Right renal cortex interstitium (tissue), 3 donors: ENCODE data around the gene IGFN1. TPM values are rescaled to one million over a fixed set of nuclear protein-coding genes. Genes with fewer than 3 reads are reported as not detected.

ENCODE experiments used
- DNase-seq, 3 donors: peaks; one replicate each; pipeline ENCODE4 v3.0.0-alpha.2; 2013; ENCODE audit warnings: low read depth in 3 of 3, low spot score in 2 of 3
- polyA plus RNA-seq, 3 donors: library from polyadenylated mRNA; unstranded; fragments of 120-200 nt; gene quantifications; one replicate each; pipeline ENCODE4 v1.2.1, GENCODE V29; 2013; ENCODE audit not compliant: insufficient read length in 3 of 3

IGFN1 gene
- polyA plus RNA-seq, result under 1 TPM; 0.13 to 0.42 (median 0.29) TPM

GRCh38 chr1:201190624-201191051 is at the start of gene IGFN1:
Gene IGFN1 (plus strand): TSS chr1:201190824. CDS start chr1:201193294, 2,470 bp downstream.
- DNase-seq, result no peak

GRCh38 chr1:201140941-201141260 is 49.7 kb upstream of the IGFN1 start:
- DNase-seq, result no peak

DNA sequence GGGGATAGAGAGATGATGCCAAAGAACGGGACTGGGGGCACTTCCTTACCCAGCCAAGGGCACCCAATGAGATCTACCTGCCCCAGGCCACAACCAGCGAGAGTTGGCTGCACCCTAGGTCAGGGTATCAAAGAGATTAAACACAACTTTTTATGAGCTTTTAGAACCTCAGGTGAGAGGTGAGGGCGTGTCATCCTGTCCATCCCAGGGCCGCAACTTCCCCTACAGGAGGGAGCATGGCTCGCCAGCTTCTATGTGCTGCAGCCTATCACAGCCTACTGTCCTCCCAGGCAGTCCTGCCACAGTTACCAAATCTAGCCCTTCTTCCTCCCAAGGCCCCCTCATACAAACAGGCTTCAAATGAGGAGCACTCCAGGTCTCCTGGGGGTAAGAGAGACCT is 49.2 kb upstream of the IGFN1 start:
- DNase-seq, result no peak

- no peak for DNase-seq
Measured at GRCh38 chr1:201142011-201142848, 48.4 kb upstream of the IGFN1 start.

DNA sequence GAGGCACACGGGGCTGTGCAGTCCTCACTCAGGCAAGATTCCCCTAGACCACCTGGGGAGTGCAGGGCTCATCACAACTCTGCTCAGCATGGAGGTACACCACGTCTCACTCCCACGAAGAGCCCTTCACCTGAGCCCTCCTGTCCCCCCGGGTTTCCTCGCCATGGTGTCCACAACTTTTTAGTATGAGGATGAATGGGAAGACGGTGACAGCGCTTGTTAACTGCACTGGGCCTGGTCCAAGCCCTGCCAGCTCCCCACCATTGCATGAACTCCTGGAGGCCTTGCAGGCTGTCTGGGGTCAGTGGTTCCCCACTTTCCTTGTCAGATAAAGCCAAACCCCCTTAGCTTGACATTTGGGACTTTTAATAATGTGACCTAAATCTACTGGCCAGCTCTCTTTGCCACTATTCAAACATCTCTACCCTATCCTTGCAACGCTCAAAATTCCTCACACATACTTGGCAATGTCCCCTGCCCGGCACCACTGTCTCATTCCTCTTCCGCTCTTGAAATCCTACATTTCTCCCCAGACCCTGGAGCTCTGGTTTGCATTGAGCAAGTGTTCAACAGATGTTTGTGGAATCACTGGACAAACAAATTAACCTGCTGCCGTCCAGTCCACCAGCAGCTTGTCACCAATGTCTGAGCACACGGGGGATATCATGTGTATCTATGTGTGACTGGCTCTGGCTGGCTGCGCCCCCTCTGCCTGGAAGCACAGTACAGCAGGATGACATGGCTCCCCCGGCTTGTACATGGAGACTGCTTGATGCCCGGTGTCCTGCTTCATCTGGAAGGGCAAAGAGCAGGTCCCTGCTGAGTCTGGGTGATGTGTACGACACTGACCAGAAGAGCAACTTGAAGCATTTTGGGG is 47.5 kb upstream of the IGFN1 start:
- DNase-seq, result no peak

DNA sequence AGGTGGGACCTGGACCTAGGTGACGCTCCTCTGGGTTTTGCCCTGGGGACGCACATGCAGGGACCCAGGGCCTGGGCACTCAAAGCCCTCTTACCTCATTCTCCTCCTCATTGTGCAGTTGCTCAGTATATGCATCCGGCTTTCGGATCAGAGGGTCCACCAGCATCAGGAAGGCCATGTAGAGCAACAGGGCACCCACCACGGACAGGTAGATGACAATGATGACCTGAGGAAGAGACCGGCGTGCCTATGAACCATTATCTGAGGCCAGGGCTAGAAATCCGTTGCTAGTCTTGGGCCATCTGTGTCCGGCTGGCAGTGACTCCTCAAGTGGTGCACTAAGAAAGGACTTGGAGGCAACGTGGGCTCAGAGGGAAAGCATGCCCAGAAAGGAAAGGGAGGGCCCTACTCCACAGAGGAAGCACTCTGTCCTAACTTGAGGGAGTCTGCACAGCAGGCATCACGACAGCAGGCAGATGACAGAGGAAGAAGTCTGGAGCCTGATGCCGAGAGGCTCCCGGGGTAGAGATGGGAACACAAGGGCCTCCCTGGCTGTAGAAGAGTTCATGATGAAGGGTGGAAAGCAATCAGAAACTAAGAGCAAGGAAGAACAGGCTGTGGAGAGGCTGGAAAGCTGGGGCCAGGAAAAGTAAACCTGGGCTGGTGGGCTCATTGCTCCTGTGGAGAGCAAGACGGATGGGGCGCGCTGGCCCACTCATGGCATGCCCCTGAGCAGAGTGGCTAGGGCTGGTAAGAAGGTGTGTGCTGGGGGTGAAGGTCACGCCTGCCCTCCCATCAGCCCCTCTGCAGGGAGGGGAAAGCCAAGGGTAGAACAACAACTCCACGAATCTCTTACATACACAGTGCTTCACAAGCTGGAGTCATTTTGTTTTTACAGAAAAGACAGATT is 46.6 kb upstream of the IGFN1 start:
- DNase-seq, result no peak

GRCh38 chr1:201144701-201145100 is 45.9 kb upstream of the IGFN1 start:
- no peak for DNase-seq

GRCh38 chr1:201145132-201145531 is 45.5 kb upstream of the IGFN1 start:
- no peak for DNase-seq

GRCh38 chr1:201145816-201146215 is 44.8 kb upstream of the IGFN1 start:
- DNase-seq, result no peak

DNA sequence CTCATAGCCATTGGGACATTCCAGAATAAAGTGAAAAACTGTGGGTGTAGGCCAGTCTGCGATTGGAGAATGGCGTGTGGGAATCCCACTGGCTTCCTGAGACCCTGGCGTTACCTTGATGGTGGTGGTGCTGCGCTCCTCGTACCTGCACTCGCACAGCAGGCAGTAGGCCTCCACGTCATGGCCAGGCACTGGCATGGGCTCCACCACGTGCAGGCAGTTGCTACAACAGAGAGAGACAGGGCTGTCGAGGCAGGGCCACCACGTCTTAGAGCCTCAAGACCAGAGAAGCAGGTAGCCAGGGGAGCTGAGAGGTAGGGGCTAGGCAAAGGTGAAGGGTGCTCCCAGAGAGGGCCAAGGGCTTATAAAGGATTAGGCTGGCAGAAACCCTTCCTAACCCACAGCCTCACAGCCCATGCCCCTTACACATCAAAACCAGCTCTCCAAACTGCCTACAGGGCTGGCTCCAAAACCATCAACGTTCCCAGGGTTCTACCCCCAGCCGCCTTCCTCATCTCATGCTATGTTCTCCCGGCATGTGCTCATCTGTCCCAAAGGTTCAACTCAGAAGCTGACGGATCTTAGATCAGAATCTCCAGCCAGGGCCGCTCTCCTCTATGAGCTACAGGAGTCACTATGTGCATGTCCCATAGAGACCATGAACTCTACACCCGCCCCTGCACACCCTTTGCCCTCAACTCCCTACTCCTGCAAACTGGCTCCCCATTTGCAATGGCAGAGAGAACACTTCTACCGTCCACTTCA is 43.8 kb upstream of the IGFN1 start:
- no peak for DNase-seq

GRCh38 chr1:201147396-201148015 is 43.1 kb upstream of the IGFN1 start:
- no peak for DNase-seq

GRCh38 chr1:201149400-201149799 is 41.2 kb upstream of the IGFN1 start:
- DNase-seq, result no peak

GRCh38 chr1:201153474-201154388 is 36.9 kb upstream of the IGFN1 start:
- peak in 1 of 3 donors; percentile 55 for DNase-seq

- peak; percentile 96 to 98 (median 98) for DNase-seq
Measured at GRCh38 chr1:201154389-201155165, 36.0 kb upstream of the IGFN1 start, which contains the start of gene TMEM9. Gene TMEM9 (minus strand): TSS chr1:201154474. CDS start chr1:201153923, 551 bp downstream.

- DNase-seq, result no peak
Measured at GRCh38 chr1:201155354-201155753, 35.3 kb upstream of the IGFN1 start.

DNA sequence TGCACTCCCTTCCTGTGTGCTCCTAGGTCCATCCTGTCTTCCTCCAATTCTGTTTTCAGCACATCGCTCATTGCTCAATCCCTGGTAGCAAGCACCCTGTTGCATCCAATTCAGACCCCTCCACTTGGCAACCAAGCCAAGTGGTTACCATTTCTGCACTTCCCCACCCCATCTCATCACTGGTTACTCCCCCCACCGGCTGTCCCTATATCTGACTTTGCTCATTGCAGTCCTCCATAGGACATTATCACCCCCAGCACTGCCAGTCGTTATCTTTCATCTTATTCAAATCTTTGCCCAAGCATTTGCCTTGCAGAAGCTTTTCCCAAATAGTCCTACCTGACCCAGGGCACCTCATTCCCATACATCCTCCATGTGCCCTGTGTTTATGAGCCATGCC is 34.3 kb upstream of the IGFN1 start:
- no peak for DNase-seq

DNA sequence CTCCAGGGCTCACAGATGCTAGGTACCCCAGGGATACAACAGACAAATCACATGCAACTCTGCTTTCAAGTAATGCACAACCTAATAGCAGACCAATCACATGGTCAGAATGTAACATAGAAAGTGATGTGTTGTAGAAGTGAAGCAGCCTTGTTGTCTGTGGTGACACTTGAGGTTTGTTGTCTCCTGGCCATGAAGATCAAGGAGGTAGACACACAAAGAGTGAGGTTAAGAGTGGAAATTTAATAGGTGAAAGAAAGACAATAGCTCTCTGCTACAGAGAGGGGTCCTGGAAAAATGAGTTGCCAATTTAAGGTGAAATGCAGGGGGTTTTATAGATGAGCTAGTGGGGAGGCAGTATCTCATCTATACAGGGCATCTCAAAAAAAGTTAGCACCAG is 33.8 kb upstream of the IGFN1 start:
- no peak for DNase-seq

DNA sequence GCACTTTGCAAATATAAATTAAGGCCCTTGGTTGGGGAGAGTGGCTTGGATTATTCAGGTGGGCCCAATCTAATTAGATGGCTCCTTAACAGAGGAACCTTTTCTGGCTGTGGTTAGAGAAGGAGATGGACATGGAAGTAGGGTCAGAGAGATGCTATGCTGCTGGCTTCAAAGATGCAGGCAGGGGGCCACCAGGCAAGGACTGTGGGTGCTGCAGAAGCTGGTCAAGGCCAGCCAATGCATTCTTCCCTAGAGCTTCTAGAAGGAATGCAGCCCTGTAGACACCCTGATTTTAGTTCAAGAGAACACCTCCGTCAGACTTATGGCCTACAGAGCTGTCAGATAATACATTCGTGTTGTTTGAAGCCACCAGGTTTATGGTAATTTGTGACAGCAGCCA is 32.7 kb upstream of the IGFN1 start:
- no peak for DNase-seq
